HG02981 (cell line): Measurements from ENCODE around the gene CORO1A.
A peak's percentile ranks its signal among the peaks of the same experiment; 100 is the strongest.
"Not testable (repeated sequence)": the region's sequence is repeated elsewhere in the genome, so short reads cannot be mapped to it uniquely, and the experiment has no call there.

Experiments used
- ATAC-seq: cut with Tn5 transposase; IDR thresholded peaks from one replicate; pipeline ENCODE4 v1.9.1; 2021; ENCODE audit warnings: mild to moderate bottlenecking, moderate library complexity; ENCODE audit not compliant: unreplicated experiment

Gene CORO1A

GRCh38 chr16:30169416-30169815 is 14.0 kb upstream of the CORO1A start:
- not testable (repeated sequence) for ATAC-seq

- not testable (repeated sequence) for ATAC-seq
Measured at GRCh38 chr16:30170145-30170544, 13.3 kb upstream of the CORO1A start.

- no peak for ATAC-seq
Measured at GRCh38 chr16:30173054-30173453, 10.3 kb upstream of the CORO1A start.

GRCh38 chr16:30176876-30177275 is 6.5 kb upstream of the CORO1A start:
- ATAC-seq: not testable (repeated sequence)

GRCh38 chr16:30179195-30179594 is 4.2 kb upstream of the CORO1A start:
- no peak for ATAC-seq

- no peak for ATAC-seq
Measured at GRCh38 chr16:30179931-30180330, 3.5 kb upstream of the CORO1A start.

- no peak for ATAC-seq
Measured at GRCh38 chr16:30180741-30181140, 2.7 kb upstream of the CORO1A start.

- peak; percentile 31 for ATAC-seq
Measured at GRCh38 chr16:30184096-30184890, 891 bp downstream of the CORO1A start.

- ATAC-seq: no peak
Measured at GRCh38 chr16:30184891-30185682, 1.7 kb downstream of the CORO1A start.

- ATAC-seq: no peak
Measured at GRCh38 chr16:30185683-30186421, 2.5 kb downstream of the CORO1A start.

- no peak for ATAC-seq
Measured at GRCh38 chr16:30186444-30186781, 3.0 kb downstream of the CORO1A start.

GRCh38 chr16:30186782-30187555 is 3.6 kb downstream of the CORO1A start:
- no peak for ATAC-seq

- no peak for ATAC-seq
Measured at GRCh38 chr16:30187556-30187865, 4.1 kb downstream of the CORO1A start.

GRCh38 chr16:30187971-30188561 is 4.7 kb downstream of the CORO1A start:
- no peak for ATAC-seq

GRCh38 chr16:30191158-30191557 is 7.8 kb downstream of the CORO1A start:
- not testable (repeated sequence) for ATAC-seq

GRCh38 chr16:30193098-30193497 is 9.7 kb downstream of the CORO1A start:
- not testable (repeated sequence) for ATAC-seq

- peak; percentile 81 for ATAC-seq
Measured at GRCh38 chr16:30193615-30194014, 10.2 kb downstream of the CORO1A start, which contains the start of the genes BOLA2B and SLX1A. BOLA2B (minus strand) TSS chr16:30193666; CDS start chr16:30193595, 71 bp downstream. SLX1A (plus strand) TSS chr16:30193875; CDS start chr16:30194085, 210 bp downstream.

GRCh38 chr16:30194172-30194925 is 10.9 kb downstream of the CORO1A start:
- ATAC-seq: peak; percentile 48

- not testable (repeated sequence) for ATAC-seq
Measured at GRCh38 chr16:30197001-30197400, 13.6 kb downstream of the CORO1A start.
